Amygdala (tissue), 56 donors: Measurements from ENCODE around the gene PRKAG2.
A peak's percentile ranks its signal among the peaks of the same experiment; 100 is the strongest.

Experiments
- DNase-seq, 56 donors: peaks; one replicate each; lab custom pipeline; 2025; lab: John Stamatoyannopoulos, UW

PRKAG2 gene

DNA sequence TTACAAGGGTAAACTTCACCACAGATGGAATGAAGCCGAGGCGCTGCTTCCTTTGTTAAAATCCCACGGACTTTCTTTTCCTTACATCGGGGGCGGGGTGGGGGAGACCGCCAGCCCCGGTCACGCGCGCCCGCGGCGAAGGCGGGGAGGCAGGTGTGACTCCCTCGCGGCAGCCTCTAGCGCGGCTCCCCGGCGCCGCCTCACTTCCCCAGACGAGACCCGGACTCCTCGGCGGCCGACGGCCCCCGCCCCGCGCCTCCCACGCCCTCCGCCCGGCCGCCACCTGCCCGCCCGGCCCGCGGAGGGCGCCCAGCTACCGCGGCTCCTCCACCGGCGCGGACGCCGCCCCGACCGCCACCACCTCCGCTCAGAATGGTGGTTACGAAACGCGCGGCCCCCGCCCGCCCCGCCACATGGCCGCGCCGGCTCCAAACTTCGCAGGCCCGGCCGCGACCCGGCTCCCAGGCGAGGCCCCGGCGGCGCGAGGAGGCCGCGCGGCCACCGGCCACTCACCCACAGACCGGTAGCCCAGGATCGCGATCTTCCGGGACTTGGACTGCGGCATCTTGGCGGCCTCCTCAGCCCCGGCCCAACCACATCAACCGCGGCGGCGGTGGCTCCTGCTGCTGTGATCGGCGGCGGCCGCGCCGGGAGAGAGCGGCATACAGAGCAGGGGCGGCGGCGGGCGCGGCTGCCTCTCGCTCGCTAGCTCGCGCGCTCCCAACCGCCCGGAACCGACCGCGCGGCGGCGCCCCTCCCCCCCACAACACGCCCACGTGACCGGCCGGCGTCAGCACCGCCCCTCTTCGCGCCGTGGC, 357.8 kb downstream of the PRKAG2 start:
- peak in 17 of 56 donors; percentile 20 to 67 (median 39) for DNase-seq

DNA sequence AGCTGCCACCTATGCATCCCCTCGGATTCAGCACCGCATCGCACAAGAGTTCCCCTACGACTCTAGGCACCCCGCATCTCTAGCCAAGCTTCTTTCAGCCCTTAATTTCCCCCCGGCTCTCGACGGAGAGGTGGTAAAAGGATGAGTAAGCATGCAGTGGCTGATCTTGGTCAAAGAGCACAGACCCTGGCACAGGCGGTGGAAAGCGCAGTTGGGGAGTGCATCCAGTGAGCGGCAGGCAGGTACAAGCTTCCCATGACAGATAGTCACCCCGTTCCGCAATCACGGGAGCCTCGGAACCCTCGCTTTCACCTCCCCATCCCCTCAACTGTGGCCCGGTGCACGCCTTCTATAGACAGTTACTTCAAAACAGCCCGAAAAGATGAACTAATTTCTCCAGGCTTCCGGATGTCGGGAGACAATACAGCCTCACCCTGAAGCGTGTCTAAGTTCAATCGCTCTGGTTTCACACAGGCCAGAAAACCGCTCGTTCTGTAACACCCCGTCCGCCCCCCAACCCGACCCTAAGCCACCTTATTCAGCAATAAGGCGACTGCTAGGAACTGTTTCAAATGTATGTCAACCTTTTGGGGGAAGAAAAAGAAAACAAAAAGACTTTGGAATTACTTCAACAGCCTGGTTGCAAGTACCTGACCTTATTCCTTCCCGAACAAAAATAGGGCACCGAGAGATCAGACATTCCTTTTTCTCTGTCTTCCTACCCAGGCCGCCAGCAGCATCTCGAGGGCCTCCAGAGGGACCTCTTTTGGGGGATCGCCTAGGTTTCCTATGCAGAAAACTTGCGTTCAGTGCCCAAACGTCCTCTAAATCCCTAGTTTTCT, 358.6 kb downstream of the PRKAG2 start:
- DNase-seq: peak in 13 of 56 donors; percentile 8 to 51 (median 25)

DNA sequence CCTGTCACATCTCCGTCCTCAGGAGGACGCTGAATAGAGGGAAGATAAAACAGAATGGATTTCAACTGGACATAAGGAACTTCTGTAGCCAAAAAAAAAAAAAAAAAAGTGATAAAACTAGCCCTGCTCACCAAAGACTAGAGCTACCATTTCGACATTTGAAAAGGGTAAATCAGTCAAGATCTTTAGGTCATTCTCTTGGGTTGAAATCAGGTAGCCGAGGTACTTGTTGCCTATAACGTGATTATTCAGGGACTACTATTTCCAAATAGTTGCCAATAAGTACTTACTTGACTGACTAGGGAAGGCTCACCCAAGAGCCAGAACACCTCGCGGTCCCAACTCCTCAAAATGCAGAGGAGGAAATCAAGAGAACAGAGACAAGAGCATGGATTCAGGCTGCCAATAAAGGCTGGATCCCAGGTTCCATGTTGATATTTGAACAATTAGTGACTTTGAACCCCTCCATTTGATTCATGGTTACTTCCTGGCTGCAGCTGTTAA, 359.3 kb downstream of the PRKAG2 start:
- DNase-seq: no peak

DNA sequence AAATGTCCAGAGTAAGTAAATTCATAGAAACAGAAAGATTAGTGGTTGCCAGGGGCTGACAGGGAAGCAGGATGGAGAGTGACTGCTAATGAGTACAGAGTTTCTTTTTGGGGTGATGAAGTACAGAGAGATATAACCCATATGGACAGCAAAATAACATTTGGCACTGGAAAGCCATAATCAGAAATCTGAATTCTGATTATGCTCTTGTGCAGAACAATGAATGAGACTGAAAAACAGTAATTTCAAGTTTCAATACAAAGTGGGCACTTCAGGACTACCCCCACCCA, 361.7 kb downstream of the PRKAG2 start:
- no peak for DNase-seq

DNA sequence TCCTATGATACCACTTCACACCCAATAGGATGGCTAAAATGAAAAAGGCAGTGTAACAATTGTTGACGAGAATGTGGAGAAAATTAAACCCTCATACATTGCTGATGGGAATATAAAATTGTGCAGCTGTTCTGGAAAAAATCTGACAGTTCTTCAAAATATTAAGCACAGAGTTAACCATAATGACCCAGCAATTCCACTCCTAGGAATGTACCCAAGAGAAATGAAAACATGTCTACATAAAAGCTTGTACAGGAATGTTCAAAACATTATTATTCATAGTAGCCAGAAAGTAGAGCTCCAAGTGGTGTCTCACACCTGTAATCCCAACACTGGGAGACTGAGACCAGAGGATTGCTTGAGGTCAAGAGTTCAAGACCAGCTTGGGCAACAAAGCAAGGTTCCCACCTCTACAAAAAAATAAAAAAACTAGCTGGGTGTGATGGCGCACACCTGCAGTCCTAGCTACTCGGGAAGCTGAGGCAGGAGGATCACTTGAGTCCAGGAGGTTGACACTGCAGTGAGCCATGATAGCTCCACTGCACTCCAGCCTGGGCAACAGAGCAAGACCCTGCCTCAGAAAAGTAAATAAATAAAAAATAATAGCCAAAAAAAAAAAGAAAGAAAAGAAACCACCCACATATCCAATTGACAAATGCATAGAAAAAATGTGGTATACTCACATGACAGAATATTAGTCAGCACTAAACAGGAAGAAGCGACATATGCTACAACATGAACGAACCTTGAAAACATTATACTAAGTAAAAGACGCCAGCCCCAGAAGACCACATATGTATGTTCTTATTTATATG, 362.2 kb downstream of the PRKAG2 start:
- no peak for DNase-seq

DNA sequence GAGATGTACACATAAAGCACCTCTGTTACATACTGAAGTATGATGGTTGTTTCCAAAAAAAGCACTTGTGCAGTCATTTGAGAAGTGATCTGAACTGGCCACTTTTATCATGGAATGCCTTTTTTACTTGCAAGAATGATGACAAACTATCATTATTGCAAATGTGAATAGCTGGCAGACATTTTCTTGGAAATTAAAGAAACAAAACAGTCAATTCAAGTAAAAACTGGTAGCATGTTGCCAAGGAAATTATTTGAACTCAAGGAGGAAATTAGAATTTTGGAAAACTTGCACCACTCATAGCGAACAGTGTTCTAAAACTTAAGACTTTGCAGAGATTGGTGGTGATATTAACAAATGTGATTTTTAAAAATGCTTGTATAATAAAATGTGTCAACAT, 363.8 kb downstream of the PRKAG2 start:
- DNase-seq: no peak

DNA sequence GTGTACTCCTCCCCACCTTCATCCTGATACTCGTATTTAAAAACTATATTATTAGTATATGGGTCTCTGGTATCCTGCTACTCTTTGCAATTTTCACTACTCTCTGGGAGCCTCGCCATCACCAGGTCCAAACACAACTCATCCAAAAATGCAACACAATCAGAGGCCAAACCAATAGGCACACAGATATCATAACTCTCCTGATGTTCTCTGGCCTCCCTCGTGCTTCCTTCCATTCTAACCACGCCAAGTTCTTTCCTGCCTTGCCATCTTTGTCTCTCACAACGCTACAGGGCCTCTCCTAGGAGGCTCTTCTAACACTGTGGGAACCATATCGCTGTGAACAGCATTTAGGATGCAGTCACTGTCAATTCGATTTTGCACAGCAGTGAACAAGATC, 364.6 kb downstream of the PRKAG2 start:
- DNase-seq: no peak

DNA sequence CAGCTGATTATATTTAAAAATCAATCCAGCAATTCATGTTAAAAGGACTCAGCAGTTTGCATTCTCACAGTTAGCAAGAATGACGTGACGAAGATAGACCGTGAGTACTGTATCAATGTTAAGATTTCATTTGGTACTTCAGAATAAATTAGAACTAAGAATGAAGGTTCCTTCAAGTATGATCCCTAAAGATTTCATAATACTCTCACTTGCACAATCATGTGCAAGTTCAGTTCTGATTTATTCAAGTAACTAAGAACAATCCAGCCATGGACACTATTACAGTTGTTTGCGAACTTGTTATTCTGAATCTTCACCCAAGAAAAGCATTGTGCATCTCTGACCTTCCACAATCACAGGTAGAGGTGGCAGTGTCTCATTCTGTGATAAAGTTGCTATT, 365.0 kb downstream of the PRKAG2 start:
- no peak for DNase-seq

DNA sequence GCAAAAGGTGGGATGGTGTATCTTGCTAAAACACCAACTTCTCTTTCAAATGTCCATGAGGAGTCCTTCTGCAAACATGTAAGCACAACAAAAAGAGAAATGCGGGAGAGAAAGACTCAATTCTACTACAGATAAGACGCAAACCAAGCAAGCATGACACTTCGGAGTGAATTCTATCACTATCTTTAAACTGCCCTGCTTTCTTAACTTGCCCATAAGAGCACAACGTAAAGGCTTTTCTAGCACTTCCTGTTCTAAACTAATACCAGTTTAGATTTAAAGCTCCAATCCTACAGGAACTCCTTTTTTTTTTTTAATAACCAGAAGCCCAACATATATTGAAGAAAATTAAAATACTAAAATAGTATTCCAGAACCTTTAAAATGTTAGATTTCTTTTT, 365.6 kb downstream of the PRKAG2 start:
- no peak for DNase-seq

DNA sequence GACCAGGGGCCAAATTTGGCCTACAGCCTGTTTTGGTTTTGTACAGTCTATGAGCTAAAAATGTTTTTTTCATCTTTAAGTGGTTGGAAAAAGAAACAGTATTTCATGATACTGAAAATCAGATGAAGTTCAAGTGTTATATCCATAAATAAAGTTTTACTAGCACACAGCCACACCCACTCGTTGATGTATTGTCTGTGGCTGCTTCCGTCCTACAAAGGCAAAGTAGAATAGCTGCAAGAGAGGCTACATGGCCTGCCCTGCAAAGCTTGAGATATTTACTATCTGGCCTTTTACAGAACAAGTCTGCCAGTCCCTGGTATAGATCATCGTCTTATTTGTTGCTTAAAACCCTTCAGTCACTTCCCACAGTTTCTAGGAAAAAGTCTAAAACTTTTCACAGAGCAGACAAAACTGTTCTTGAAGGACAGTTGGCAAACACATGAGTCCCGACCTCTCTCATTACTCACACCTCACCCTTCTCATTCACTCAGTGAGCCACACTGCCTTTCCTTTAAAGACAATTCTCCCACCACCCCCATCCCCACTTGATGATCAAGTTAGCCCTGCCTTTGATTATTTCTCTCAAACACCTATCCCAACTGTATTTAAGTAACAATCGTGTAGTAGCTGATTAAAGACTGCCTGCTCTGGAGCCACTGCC, 367.1 kb downstream of the PRKAG2 start:
- DNase-seq: no peak

DNA sequence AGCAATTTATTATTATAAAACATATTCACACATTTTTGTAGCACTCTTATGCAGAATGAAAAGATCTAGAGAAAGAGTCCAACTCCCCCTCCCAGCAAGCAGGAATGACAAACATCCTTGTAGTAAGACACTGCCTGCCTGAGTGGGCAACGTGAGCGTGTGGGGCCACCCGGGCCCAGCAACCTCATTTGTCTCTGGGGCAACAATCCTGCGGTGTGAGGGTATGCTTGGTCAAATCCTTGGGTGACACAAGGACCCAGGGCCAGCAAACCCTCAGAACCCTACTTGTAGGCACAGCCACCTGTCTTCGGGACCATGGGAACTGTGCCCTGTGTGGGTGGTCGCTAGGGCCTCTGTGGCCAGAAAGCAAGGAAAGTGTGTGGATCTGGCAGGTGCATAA, 367.9 kb downstream of the PRKAG2 start:
- no peak for DNase-seq

DNA sequence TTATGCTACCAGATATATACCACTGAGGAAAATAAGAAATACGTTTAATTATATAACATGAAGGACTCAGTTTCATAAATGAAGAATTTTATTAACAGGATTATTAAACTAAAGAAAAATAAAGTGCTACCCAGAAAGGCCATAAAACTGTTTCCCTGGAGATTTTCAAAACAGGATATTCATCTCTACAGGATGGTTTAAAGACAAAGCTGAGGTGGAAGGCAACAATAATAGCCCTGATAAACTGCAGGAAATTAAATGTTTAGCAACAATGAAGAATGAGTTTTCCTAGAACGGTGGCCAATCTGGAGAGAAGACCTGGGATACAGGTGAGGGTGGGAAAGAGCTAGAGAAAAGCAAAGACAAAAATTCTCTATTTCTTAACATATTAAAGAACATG, 369.1 kb downstream of the PRKAG2 start:
- DNase-seq: no peak

DNA sequence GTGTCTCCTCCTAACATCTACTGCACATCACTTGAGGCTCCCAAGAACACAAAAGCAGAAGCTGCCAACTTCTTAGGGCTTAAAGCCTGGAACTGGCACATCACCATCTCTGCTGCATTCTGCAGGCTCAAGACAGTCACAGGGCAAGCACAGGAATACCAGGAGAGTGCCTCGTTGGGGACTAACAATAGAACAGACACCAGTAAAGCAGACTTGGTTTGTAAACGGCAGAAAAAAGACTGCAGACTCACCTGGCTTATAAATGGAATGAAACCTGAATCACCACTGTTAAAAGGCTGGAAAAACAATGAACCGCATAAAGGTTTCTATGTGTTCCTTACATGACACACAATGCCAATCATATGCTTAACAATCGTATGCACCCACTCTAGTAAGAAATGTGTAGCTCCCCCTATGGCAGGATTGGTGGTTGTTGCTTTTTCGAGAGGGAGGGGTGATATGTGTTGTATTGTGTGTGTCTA, 370.0 kb downstream of the PRKAG2 start:
- peak in 7 of 56 donors; percentile 7 to 45 (median 35) for DNase-seq
